ENCODE data around the gene HOOK1.
"Not testable (repeated sequence)": the region's sequence is repeated elsewhere in the genome, so short reads cannot be mapped to it uniquely, and the experiment has no call there.

The HOOK1 gene

DNA sequence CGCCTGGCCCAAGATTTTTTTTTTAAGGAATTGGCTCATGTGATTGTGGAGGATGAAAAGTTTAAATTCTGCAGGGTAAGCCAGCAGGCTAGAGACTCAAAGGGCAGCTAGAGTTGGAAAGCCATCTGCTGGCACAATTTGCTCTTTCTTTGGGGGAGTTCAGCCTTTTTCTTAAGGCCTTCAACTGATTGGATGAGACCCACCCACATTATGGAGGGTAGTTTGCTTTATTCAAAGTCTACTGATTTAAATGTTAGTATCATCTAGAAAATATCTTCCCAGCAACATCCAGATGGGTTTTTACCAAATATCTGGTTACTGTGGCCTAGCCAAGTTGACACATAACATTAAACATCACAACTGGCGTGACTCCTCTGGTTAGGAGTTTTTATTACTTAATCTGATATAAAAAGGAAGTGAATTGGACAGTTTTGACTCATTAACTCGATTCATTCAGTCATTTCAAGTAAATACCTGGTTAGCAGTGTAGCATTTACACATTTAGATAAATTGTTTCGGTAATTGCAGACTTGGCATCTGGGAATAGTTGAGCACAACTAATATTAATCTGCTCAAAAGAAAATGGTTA is 12.4 kb downstream of the HOOK1 start:
- DNase-seq = no peak

DNA sequence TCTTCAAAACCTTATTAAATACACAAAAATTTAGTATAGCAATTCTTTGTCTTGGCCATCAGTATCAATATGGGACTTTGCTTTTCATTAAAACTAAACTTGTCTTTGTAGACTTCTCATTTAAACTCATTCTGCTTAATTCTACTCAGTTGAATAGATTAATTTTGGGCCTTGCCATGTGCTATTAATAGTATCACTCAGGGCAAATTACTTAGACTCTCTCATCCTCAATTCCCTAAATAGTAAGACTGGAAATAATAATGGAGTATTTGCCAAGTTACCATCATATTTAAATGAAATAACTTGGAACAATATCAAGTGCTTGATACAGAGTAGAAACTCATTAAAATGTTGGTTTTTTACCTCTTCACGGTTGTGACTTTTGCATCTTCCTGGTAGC is 13.4 kb downstream of the HOOK1 start:
- DNase-seq = no peak

DNA sequence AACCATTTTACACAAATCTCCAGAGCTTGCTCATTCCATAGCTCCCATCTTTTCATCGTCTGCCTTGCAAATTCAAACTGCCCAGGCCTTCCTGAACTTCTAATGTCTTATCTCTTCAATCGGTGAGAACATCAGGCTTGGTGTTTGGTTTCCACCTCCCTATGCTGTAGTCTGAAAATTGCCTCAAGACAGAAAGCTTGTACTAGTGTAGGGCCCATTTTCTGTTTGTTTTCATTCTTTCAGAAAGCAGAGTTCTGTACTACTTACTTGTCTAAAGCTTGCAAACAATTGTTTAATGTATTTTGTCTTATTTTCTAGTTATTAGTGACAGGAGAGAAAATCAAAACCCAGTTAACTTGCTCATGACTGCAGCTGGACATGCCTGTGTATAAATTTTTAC is 16.8 kb downstream of the HOOK1 start:
- no peak for DNase-seq

DNA sequence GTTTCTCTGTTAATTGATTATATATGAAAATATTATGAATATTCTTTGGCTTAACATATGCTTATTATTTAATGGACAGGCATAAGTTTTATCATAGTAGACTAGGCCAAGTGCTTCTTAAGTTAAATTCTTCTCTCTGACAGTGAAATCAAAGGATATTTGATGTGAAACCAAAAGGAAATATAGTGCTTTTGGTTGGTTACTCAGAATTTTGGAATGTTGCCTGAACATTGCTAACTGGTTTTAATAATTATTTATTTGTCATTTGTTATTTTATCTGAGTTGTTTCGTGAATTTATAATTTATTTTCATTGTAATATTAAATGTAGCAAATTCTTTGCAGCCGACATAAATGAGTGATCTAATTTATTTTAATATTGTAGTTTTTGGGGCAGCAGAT is 18.3 kb downstream of the HOOK1 start:
- DNase-seq = no peak

DNA sequence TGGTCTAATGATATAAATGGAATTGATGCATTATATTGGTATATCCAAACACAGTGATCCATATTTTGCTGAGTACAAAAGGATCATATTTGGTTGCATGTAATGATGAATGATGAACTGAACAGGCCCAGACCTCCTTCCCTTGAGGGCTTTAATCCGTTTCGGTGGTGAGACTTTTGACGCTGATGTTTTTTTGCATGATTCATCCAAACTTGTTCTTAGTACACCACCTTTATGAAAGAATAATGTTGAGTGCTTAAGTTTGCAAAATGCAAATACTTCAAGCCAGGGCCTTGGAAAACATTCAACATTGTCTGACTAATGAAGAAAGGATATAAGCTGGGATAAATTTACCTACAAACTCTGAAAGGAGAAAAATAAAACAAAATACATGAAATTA is 19.2 kb downstream of the HOOK1 start:
- DNase-seq = no peak

DNA sequence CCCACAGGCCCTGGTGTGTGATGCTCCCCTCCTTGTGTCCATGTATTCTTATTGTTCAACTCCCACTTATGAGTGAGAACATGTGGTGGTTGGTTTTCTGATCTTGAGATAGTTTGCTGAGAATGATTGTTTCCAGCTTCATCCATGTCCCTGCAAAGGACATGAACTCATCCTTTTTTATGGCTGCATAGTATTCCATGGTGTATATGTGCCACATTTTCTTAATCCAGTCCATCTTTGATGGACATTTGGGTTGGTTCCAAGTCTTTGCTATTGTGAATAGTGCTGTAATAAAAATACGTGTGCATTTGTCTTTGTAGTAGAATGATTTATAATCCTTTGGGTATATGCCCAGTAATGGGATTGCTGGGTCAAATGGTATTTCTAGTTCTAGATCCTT is 23.1 kb downstream of the HOOK1 start:
- not testable (repeated sequence) for DNase-seq

DNA sequence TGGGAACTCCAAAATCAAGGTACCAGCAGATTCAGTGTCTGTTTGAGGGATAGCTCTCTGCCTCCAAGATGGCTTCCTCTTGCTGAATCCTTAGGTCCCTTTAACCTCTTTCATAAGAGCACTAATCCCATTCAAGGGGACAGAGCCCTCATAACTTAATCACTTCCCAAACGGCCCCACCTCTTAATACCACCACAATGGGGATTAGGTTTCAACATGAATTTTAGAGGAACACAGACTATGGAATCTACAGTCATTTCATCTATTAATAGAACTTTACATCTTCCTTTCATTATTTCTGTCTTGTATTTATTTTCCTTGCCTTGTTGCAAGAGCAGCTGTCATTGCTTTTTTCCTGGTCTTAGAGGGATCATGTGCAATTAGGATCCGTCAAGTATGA is 30.3 kb downstream of the HOOK1 start:
- no peak for DNase-seq

DNA sequence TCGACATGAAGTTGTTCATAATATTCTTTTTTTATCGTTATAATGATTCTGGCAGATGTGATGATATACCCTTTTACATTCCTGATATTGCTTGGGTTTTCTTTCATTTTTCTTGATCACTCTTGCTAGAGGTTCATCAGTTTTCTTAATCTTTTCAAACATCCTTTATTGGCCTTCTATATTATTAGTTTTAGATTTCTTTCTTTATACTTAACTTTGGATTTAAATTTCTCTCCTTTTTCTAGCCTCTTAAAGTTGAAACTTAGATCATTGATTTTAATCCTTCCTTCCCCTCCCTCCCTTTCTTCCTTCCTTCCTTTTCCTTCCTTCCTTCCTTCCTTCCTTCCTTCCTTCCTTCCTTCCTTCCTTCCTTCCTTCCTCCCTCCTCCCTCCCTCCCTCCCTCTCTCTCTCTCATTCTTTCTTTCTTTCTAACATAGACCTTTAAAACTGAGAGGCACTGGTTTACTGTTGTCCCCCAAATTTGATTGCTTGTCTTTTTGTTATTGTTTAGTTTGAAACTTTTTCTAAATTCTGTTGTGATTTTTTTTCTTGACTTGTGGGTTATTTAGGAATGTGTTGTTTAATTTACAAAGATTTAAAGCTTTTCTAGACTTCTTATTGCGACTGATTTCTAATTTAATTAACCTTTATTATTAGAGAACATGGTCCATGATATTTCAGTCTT is 31.6 kb downstream of the HOOK1 start:
- DNase-seq = no peak

DNA sequence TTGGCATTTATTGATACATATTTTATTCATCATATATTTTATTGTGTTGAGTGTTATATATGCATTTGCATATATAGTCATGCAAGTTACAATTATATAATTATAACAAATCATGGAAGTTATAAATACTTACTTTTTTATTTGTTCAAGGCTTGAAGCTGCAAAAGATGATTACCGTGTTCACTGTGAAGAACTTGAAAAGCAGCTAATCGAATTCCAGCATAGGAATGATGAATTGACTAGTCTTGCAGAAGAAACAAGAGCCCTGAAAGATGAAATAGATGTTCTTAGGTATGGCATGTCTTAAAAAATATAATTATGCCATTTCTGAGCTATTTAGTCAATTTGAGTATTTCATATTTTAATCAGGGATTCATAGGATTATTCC is 32.1 kb downstream of the HOOK1 start:
- DNase-seq = no peak

DNA sequence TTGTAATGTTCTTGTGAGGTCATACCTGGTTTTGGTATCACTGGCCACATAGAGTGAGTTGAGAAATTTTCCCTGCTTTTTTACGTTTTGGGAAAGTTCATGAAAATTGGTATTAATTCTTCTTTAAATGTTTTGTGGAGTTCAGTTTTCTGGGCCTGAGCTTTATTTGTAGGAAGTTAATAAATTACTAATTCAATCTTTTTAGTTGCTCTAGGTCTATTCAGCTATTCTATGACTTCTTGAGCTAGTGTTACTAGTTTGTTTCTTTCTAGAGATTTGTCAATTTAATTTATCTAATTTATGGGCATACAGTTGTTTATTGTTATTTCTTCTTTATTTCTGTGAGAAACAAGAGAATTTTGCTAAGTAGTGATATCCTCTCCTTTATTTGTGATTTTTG is 37.4 kb downstream of the HOOK1 start:
- DNase-seq = no peak

DNA sequence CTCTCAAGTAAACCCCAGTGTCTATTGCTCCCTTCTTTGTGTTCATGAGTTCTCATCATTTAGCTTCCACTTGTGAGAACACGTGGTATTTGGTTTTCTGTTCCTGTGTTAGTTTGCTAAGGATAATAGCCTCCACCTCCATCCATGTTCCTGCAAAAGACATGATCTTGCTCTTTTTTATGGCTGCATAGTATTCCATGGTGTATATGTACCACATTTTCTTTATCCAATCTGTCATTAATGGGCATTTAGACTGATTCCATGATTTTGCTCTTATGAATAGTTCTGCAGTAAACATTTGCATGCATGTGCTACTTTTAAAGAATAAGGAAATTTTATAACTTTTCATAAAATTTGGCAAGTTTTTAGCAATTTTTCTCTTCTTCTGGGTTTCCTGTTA is 40.5 kb downstream of the HOOK1 start:
- DNase-seq = not testable (repeated sequence)

DNA sequence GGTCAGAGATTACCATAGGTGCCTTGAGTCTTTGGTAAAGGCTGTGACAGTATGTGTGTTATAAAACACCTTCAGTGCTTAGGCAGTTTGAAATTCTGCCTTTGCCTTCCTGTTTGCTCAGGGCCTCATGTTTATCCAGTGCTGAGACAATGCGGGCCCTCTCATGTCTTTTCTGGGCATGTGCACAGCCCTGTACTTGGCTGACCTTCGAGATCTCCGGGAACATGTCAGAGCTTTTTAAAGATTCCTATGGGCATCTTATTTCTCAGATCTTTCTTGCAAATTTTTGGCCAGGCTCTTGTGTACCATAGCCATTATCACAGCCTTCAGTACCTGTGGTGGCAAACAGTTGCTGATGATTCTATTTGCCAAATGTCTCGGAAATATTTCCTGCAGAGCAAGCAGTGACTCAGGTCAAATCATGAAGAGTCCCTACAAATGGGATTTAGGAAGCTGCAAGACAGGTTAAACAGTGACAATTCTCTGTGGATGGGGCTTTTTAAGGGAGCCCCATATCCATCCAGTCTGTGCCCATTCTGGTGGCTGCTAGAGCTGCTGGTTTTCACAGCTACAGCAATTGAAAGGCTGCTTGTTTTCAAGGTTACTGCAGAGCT is 42.1 kb downstream of the HOOK1 start:
- DNase-seq = no peak

DNA sequence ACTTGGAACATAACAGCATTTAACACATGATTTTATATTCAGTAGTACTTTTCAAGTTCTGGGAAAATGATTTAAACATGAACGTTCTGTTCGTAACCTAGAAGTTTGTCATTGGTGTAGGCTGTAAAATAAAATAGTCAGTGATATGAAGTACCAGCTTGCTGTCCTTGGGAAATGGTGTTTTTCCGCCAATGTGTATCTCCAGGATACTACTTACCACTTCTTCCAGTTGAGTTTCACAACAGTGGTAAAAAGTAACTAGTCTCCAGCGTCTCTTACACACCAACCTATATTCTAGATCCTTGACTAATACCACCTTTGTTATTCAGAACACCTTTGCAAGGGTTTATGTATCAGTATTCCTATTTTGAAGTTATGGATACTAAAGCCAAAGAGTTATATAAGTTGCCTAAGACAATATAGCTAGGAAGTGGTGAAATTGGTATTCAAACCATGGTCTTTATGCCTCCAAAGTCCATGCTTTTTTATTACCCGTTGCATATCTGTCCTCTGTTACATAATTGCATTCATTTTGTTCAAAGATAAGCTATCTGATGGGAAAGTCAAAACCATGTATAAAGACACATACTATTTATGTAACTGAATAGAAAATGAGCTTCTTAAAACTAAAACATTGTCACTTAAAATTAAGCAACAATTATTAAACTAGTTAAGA is 43.1 kb downstream of the HOOK1 start:
- no peak for DNase-seq

DNA sequence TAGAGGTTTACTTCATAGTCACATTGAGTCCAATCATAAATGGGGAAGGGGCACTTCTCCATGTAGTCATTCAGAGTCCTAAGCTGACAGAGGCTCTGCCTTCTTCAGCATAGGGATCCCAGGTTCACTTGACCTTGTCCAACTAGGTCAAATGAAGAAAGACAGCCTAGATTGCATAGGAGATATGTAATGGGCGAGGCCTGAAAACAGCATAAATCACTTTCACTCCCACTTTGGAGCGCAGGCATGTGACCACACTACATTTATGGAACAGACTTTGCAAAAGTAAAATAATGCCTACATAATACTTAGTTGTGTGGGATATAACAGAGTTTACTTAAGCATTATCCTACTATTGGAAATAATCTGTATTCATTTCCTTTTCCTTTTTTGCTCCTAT is 51.7 kb downstream of the HOOK1 start:
- DNase-seq = no peak

DNA sequence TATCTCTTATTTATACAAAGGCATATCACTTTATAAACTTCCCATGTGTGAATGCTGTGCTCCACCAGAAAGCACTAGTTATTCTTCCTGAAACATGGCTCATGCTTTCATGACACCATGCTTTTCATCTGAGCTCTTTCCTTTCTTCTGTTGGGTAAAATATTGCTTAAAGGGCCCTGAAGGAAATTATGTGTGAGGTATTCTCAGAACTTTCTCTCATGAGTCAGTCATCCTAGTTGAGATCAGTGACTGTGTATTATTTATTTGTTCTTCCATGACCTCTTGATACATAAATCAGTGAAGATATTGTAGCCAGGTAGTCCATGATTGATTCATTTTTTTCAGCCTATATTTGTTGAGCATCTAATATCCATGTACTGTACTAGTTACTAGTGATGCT is 57.0 kb downstream of the HOOK1 start:
- DNase-seq = no peak

DNA sequence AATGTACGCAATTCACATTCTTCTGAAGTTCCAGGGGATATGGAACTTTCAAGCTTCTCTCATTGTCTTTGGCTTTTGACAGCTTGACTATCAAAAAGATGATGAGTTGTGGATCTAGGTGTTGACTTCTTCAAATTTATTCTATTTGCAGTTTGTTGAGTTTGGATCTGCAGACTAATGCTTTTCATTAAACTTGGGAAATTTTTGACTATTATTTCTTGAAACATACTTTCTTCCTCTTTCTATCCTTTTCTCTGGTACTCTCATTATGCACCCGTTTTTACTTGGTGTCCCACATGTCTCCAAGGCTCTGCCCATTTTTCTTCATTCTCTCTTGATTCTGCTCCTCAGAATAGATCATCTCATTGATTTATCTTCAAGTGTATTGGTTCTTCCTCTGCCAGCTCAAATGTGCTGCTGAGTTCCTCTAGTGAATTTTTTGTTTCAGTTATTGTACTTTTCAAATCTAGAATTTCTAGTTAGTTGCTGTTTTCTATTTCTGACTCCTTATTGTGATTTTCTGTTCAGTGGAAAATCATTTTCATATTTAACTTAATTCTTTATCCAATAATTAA is 62.4 kb downstream of the HOOK1 start:
- DNase-seq = no peak

DNA sequence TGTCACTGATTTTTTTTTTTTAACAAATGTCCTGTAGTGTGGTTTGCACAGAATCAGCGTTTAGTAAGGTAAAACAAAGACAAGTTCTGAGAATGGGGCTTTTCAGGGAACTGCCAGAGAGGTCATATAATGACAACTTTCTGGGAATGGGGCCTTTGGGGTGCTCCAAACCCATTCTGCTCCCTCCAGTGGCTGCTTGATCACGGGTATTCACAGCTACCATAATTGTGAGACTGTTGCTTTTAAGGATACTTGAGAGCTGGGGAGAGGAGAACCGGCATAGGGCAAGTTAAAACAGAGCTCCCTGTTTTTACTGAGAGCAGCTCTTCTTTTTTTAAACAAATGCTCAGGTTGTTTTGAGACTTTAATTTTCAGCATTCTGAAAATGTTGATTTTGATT is 63.6 kb downstream of the HOOK1 start:
- DNase-seq = no peak

DNA sequence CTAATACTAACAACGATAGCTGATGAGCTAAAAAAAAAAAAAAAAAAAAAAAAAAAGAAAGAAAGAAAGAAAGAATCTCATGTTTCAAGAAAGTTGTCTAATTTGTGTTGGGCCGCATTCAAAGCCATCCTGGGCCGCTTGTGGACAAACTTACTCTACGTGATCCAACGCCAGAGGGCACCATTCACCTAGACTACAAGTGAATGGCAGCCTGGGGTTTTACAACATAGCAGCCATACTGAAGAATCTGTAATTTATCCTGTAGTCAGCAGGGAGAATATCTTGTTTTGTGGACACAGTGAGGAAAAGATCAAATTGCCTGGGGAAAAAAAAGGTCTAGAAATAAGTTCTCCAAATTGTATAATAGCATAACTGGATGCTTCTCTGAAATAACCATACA is 64.8 kb downstream of the HOOK1 start:
- DNase-seq = peak; percentile 11

DNA sequence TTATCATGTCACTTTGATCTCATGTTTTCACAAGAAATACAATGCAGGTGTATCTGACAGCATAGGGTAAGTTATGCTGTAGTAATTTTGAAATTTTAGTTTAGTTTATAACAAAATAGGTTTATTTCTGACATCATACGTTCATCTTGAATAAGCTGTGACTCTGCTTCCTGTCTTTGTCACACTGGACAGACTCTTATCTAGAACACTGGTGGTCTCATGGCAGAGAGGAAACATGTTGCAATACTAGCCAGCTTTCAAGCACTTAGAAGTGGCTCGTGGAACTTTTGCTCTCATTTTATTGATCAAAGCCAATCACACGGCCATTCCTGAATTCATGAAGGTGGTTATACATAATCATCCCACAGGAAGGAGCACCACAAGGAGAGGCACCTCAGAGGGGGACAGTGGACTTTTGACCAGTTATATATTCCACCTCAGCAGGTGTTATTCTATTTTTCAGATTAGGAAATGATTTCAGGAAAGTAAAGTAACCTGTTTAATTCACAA is 65.3 kb downstream of the HOOK1 start:
- DNase-seq = no peak

DNA sequence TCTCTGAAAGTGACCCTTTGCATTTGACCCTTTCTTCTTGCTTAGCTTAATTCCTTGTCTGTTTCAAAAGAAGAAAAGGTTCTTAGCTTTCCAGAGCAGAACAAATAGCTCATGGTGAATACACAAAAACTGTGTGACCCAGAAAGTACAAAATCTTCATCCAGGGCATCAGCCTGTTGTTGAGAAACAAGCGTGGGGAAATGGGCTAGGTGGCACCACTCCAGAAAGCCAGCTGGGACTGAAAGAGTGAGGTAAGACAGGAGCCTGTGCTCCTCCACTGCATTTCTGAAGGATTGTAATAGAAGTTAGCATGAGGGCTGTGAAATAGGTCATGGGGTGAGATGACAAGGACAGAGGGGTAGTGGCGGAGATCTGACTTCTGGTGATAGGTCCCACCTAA is 66.0 kb downstream of the HOOK1 start:
- no peak for DNase-seq

DNA sequence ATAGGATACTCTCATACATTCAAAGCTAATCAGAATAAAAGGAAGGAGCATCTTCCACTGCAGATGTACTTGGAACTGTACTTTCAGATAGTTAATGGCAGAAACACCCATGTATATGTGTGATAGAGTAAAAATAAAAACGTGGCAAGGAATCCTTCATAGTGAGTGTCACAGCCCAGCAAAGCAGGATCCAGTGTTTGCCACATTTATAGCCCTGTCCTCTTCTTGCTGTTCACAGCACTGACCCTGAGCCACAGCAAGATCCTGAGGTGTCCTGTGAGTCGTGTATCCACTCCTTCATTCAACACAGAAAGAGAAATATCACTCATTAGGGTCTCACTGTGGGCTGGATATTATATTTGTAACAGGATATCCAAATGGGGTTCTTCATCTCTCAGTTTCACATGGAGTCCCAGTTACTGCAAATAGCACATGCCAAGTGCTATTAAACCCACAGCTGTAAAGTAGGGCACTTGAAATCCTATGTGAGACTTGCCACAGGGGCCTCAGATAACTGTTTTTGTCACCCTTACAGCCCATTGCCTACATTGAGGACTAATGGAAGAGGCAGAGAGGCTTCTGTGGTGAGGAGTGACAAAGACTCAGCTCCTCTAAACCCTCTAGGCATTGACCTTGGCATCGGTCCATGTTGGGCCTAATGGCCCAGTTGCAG is 70.5 kb downstream of the HOOK1 start:
- no peak for DNase-seq

DNA sequence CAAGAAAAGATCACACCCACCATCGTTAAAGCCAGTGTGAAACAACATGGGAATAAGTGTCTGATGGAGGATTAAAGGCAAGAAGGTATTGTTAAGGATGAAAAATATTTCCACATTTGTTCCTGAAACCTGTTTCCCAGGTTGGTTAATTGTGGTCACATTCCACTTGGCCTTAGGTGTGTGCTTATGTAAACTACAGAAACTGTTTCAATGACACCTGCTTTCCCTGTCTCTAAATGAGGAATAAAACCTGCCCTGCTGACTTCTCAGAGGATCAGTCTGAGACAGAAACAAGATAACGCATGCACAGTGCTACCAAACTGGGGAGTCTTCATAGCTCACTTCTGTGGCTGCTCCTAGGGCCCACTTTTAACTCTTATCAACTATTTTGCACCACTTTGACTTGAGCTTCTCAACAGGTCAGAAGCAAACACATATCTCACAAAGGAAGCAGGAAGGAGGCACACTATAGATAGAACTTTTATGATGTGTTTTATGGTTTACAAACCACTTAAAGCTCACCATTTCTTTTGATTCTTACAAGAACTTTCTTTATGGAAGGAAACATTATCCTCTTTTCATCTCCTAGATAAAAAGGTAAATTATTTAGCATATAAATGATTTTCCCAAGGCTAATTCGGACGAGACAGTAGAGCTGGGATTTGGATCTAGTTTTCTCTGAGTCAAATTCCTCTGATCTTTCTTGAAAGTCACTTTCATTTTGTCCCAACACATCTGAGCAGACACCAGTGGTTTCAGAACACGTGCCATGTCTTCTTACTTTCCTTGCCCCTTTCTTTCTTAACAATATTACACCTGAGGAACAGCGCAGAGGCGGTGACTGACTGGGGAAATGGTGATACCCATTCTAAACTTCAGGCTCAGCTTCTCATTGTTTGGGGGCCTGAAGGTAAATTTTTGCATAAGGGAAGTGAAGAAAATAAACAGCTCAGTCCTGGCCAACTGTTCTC is 78.4 kb downstream of the HOOK1 start:
- DNase-seq = no peak
